Measurements from ENCODE around the gene NCLN. TPM values are rescaled to one million over a fixed set of nuclear protein-coding genes. Genes with fewer than 3 reads are reported as not detected.

Gene NCLN
- total RNA-seq, 2 experiments from 2014 or later, result 49.6 to 51.9 TPM

- Mint-ChIP-seq H3K27ac (no peak overlapping the region), H3K27me3 (no peaks in the 10 kb centered on the region), H3K4me1 (ENCODE audit: low read depth) (peaks cover 8% of the 10 kb centered on the region), H3K4me3 (no peak overlapping the region), H3K36me3 (ENCODE audit: low read depth) (peaks cover 18% of the 10 kb centered on the region), H3K9me3 (no peaks in the 10 kb centered on the region)
- ChIA-PET CTCF (no interaction called here), POLR2A (interaction anchor here (1.6 kb wide), 1 partner anchor 10 kb away, joined by 5 read pairs; no protein-coding TSS in a partner anchor)
- intact Hi-C loops (cut with DNase I, micrococcal nuclease), result no loop called here
- Histone ChIP-seq H3K36me3 (ENCODE audit: insufficient read depth, low read length) (peaks cover 37% of the 10 kb centered on the region), H3K4me1 (ENCODE audit: insufficient read depth, low read length) (peaks cover 27% of the 10 kb centered on the region), H3K9me3 (ENCODE audit: control insufficient read depth in 1 of 2, insufficient read depth in 1 of 2, low read length in 2 of 2) (peaks cover 0 to 6% of the 10 kb centered on the region in 2 experiments), H3K27ac (ENCODE audit: low read depth in 1 of 2, low read length in 2 of 2) (no peak overlapping the region), H3K4me3 (ENCODE audit: low read length) (no peak overlapping the region), H3K27me3 (ENCODE audit: control insufficient read depth in 1 of 2, insufficient read depth in 2 of 2, low read length in 2 of 2) (no peaks in the 10 kb centered on the region)
- no peak for ATAC-seq (ENCODE audit: poor library complexity)
- no peak for TF ChIP-seq CTCF (IDR thresholded peaks at IDR 0.05)
- DNase-seq, result peak in 3 of 14 experiments; percentile 15 to 46 (median 45)
Observed at GRCh38 chr19:3193256-3194105, 7.8 kb downstream of the NCLN start.

- H3K36me3 Mint-ChIP-seq (ENCODE audit: low read depth), result peaks cover 12% of the 10 kb centered on the region
- ChIA-PET POLR2A (interaction anchor here (0.8 to 1.6 kb wide), 3 partner anchors 8 to 13 kb away, joined by 3 to 5 read pairs (median 3); partner anchors contain the start of gene NCLN), CTCF (no interaction called here)
- H3K4me1 Mint-ChIP-seq (ENCODE audit: low read depth), result no peaks in the 10 kb centered on the region
- no peak overlapping the region for H3K27ac ChIP-seq (ENCODE audit: low read depth in 1 of 2, low read length in 2 of 2)
- H3K4me3 Mint-ChIP-seq, result no peak overlapping the region
- peaks cover 18% of the 10 kb centered on the region for H3K4me1 ChIP-seq (ENCODE audit: insufficient read depth, low read length)
- H3K9me3 Mint-ChIP-seq, result no peaks in the 10 kb centered on the region
- no peaks in the 10 kb centered on the region for H3K27me3 Mint-ChIP-seq
- ATAC-seq (ENCODE audit: poor library complexity) (no peak), DNase-seq (no peak)
- intact Hi-C loops (cut with DNase I, micrococcal nuclease), result no loop called here
- peaks cover 43% of the 10 kb centered on the region for H3K36me3 ChIP-seq (ENCODE audit: insufficient read depth, low read length)
- H3K9me3 ChIP-seq (ENCODE audit: control insufficient read depth in 1 of 2, insufficient read depth in 1 of 2, low read length in 2 of 2), result peaks cover 0 to 6% of the 10 kb centered on the region in 2 experiments
- no peak for TF ChIP-seq CTCF (IDR thresholded peaks at IDR 0.05)
- no peak overlapping the region for H3K4me3 ChIP-seq (ENCODE audit: low read length)
- no peak overlapping the region for H3K27ac Mint-ChIP-seq
- H3K27me3 ChIP-seq (ENCODE audit: control insufficient read depth in 1 of 2, insufficient read depth in 2 of 2, low read length in 2 of 2), result no peaks in the 10 kb centered on the region
Observed at GRCh38 chr19:3194106-3195087, 8.7 kb downstream of the NCLN start.

GRCh38 chr19:3196064-3196932 is 10.6 kb downstream of the NCLN start:
- Histone ChIP-seq H3K9me3 (ENCODE audit: control insufficient read depth in 1 of 2, insufficient read depth in 1 of 2, low read length in 2 of 2) (peaks cover 0 to 6% of the 10 kb centered on the region in 2 experiments), H3K27me3 (ENCODE audit: control insufficient read depth in 1 of 2, insufficient read depth in 2 of 2, low read length in 2 of 2) (no peaks in the 10 kb centered on the region), H3K27ac (ENCODE audit: low read depth in 1 of 2, low read length in 2 of 2) (no peak overlapping the region), H3K4me1 (ENCODE audit: insufficient read depth, low read length) (peaks cover 4% of the 10 kb centered on the region), H3K36me3 (ENCODE audit: insufficient read depth, low read length) (peaks cover 40% of the 10 kb centered on the region), H3K4me3 (ENCODE audit: low read length) (no peak overlapping the region)
- ATAC-seq (ENCODE audit: poor library complexity) (no peak), DNase-seq (no peak)
- no peaks in the 10 kb centered on the region for H3K9me3 Mint-ChIP-seq
- ChIA-PET CTCF (no interaction called here), POLR2A (no interaction called here)
- no peak overlapping the region for H3K27ac Mint-ChIP-seq
- no peak overlapping the region for H3K4me3 Mint-ChIP-seq
- no peak for TF ChIP-seq CTCF (IDR thresholded peaks at IDR 0.05)
- H3K27me3 Mint-ChIP-seq, result no peaks in the 10 kb centered on the region
- H3K4me1 Mint-ChIP-seq (ENCODE audit: low read depth), result no peaks in the 10 kb centered on the region
- H3K36me3 Mint-ChIP-seq (ENCODE audit: low read depth), result peaks cover 20% of the 10 kb centered on the region
- intact Hi-C loops (cut with DNase I, micrococcal nuclease), result no loop called here

Data from CD4-positive, alpha-beta T cell (primary cell).